ENCODE results near the gene TPK1.

TPK1 gene

GRCh38 chr7:144508702-144509101 is 327.2 kb downstream of the TPK1 start:
- CTCF ChIA-PET = no interaction called here
- no peak overlapping the region for H3K4me3 ChIP-seq (ENCODE audit: low read depth, low read length)

DNA sequence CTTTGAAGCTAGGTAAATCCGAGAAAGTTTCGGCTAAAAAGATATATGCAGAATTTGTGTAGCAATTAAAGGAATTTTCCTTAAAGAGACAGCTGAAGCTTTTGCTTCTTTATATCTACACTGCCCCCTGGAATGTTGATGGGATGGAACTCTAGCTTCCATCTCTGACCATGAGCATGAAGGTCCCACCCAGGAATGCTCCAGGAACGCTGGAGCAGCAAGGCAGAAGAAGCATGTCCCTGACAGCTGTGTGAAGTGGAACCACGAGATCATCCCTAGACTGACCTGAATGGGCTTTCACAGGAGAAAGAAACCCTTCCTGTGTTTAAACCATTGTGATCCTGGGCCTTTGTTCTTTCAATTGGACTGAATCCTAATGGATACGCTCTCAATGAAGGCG is 332.6 kb downstream of the TPK1 start:
- ChIA-PET CTCF (no interaction called here), POLR2A (no interaction called here)
- DNase-seq (ENCODE audit: low read depth, low spot score) = no peak
- no peak overlapping the region for H3K4me3 ChIP-seq (ENCODE audit: low read depth, low read length)
- TF ChIP-seq, protein P1, sequence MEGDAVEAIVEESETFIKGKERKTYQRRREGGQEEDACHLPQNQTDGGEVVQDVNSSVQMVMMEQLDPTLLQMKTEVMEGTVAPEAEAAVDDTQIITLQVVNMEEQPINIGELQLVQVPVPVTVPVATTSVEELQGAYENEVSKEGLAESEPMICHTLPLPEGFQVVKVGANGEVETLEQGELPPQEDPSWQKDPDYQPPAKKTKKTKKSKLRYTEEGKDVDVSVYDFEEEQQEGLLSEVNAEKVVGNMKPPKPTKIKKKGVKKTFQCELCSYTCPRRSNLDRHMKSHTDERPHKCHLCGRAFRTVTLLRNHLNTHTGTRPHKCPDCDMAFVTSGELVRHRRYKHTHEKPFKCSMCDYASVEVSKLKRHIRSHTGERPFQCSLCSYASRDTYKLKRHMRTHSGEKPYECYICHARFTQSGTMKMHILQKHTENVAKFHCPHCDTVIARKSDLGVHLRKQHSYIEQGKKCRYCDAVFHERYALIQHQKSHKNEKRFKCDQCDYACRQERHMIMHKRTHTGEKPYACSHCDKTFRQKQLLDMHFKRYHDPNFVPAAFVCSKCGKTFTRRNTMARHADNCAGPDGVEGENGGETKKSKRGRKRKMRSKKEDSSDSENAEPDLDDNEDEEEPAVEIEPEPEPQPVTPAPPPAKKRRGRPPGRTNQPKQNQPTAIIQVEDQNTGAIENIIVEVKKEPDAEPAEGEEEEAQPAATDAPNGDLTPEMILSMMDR (IDR thresholded peaks at IDR 0.05; ENCODE audit: insufficient read depth, low read length, missing control alignments) = no peak

More at GRCh38 chr7:144508702-144509101, 327.2 kb downstream of the TPK1 start:
- POLR2A ChIA-PET = no interaction called here
- DNase-seq (ENCODE audit: low read depth, low spot score) = no peak
- TF ChIP-seq, protein P1 (IDR thresholded peaks at IDR 0.05; ENCODE audit: insufficient read depth, low read length, missing control alignments) = no peak

- CTCF ChIA-PET = no interaction called here
These were observed 335.6 kb downstream of the TPK1 start for GRCh38 chr7:144500225-144500624.

GRCh38 chr7:144497282-144497681 is 338.6 kb downstream of the TPK1 start:
- TF ChIP-seq, protein P1 (IDR thresholded peaks at IDR 0.05; ENCODE audit: insufficient read depth, low read length, missing control alignments) = no peak
- no peak for DNase-seq (ENCODE audit: low read depth, low spot score)
- POLR2A ChIA-PET = no interaction called here

More at GRCh38 chr7:144500225-144500624, 335.6 kb downstream of the TPK1 start:
- no peak for DNase-seq (ENCODE audit: low read depth, low spot score)
- H3K4me3 ChIP-seq (ENCODE audit: low read depth, low read length) = no peak overlapping the region
- TF ChIP-seq, protein P1 (IDR thresholded peaks at IDR 0.05; ENCODE audit: insufficient read depth, low read length, missing control alignments) = no peak
- POLR2A ChIA-PET = no interaction called here

GRCh38 chr7:144494355-144494754 is 341.5 kb downstream of the TPK1 start:
- TF ChIP-seq, protein P1 (IDR thresholded peaks at IDR 0.05; ENCODE audit: insufficient read depth, low read length, missing control alignments) = no peak
- DNase-seq (ENCODE audit: low read depth, low spot score) = no peak
- H3K4me3 ChIP-seq (ENCODE audit: low read depth, low read length) = no peak overlapping the region
- POLR2A ChIA-PET = no interaction called here
- CTCF ChIA-PET = no interaction called here

More at GRCh38 chr7:144497282-144497681, 338.6 kb downstream of the TPK1 start:
- CTCF ChIA-PET = no interaction called here
- H3K4me3 ChIP-seq (ENCODE audit: low read depth, low read length) = no peak overlapping the region

- ChIA-PET CTCF (no interaction called here), POLR2A (no interaction called here)
- DNase-seq (ENCODE audit: low read depth, low spot score) = no peak
- TF ChIP-seq, protein P1 (IDR thresholded peaks at IDR 0.05; ENCODE audit: insufficient read depth, low read length, missing control alignments) = no peak
- H3K4me3 ChIP-seq (ENCODE audit: low read depth, low read length) = no peak overlapping the region
These were observed 346.3 kb downstream of the TPK1 start for GRCh38 chr7:144489504-144489903.
